Muscle of back (tissue), 11 donors: Measurements from ENCODE around the gene SEMA5A. TPM values are rescaled to one million over a fixed set of nuclear protein-coding genes. Genes with fewer than 3 reads are reported as not detected.
"Not testable (repeated sequence)": the region's sequence is repeated elsewhere in the genome, so short reads cannot be mapped to it uniquely, and the experiment has no call there.

Source experiments
- DNase-seq, 3 donors: peaks; one replicate each; pipeline versions ENCODE4 v3.0.0 to v3.0.0-alpha.2; 2013
- polyA plus RNA-seq, 10 donors: library from polyadenylated mRNA; unstranded; fragments of 120-200 nt; gene quantifications; one replicate each; pipeline ENCODE4 v1.2.1, GENCODE V29; 2013; ENCODE audit not compliant: insufficient read length in 10 of 10

Gene SEMA5A
- polyA plus RNA-seq, 10 donors, result 27.6 to 43.9 (median 34.1) TPM

GRCh38 chr5:9408964-9409363, 136.9 kb downstream of the SEMA5A start:
- no peak for DNase-seq

GRCh38 chr5:9405196-9405754, 140.6 kb downstream of the SEMA5A start:
- DNase-seq, result no peak

DNA sequence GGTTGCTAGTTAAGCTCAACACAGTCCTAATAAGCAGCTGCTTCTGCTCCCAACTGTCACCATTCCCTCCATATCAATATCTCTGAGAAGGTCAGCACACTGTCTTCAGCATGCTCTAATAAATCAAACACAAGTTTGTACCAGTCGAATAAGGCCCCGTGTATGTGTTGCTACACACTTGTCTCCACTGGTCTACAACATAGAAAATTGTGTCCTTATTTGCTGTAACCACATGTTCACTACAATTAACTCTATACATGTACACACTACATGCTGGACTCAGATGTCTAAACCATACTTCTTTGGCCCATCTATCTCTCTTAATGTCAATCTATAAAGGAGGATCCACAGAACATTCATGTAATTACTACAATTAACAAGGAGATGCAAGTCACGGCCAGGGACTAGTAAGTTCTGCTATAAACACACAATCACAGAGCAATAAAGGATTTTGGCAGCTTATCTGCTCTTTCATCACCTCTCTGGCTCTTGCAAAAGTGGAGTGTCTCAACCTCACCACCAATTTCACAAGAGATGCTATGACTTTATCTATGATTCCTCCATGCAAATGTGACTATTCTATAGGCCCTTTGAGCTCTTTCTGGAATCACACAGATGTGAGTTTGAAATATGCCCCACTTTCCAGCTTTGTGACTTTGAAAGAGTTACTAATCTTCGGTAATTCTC, 143.9 kb downstream of the SEMA5A start:
- no peak for DNase-seq

GRCh38 chr5:9399783-9400182, 146.1 kb downstream of the SEMA5A start:
- not testable (repeated sequence) for DNase-seq

- DNase-seq, result no peak
These were observed 146.8 kb downstream of the SEMA5A start for GRCh38 chr5:9399094-9399493.

GRCh38 chr5:9398227-9398626, 147.6 kb downstream of the SEMA5A start:
- DNase-seq, result no peak

- DNase-seq, result no peak
These were observed 149.5 kb downstream of the SEMA5A start for GRCh38 chr5:9396285-9396770.

GRCh38 chr5:9395706-9396105, 150.2 kb downstream of the SEMA5A start:
- no peak for DNase-seq

DNA sequence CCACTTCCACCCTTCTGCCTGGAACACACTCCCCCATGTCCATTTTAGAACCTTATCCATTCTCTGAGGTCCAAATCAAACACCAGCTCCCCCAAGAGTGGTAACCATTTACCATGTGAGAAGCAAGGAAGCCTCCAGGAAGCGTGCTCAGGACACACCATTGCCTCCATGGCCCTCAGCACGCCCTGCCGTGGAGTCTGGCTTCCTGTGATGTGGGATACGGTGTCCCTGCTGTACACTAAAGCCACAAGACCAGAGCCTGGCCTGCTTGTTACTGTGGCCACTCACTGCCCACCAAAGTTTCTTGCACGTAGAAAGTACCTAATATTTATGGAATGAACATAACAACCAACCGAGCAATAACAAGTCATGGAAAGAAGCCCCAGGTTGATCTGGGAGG, 151.7 kb downstream of the SEMA5A start:
- no peak for DNase-seq

GRCh38 chr5:9392625-9393024, 153.2 kb downstream of the SEMA5A start:
- DNase-seq, result no peak

DNA sequence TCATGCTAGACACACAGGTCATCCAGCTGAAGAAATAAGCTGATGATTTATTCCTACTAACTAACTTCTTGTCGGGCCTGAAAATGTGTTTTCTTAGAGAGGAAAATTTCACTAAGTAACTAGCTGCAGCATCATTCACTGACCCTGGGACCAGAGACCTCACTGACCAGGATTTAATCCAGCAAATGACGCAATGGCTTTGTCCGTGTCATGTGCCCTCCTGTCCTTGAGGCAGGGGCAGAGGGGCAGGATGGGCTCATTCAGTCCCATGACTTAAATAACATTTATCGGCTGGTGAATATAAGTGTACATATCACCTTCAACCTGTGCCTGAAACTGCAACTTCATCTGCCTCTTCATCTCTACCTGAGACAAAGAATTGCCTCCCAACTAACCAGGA, 154.8 kb downstream of the SEMA5A start:
- DNase-seq, result no peak

DNA sequence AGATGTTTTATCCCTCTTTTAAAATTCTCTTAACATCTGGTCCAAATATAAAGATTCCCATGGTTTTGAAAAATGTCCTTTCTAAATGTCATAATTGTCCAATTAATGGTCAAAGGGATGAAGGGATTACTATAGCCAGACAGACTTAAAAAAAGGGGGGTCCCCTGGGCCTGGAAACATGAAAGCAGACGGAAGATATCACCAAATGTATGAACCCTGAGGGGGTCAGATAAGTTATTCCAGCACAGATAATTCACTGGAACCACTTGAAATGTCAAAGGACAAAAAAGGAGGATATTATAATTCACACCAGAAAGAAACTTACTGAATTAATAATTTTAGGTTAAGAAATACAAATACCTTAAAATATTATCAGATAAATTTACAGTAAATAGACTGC, 155.8 kb downstream of the SEMA5A start:
- DNase-seq, result no peak

DNA sequence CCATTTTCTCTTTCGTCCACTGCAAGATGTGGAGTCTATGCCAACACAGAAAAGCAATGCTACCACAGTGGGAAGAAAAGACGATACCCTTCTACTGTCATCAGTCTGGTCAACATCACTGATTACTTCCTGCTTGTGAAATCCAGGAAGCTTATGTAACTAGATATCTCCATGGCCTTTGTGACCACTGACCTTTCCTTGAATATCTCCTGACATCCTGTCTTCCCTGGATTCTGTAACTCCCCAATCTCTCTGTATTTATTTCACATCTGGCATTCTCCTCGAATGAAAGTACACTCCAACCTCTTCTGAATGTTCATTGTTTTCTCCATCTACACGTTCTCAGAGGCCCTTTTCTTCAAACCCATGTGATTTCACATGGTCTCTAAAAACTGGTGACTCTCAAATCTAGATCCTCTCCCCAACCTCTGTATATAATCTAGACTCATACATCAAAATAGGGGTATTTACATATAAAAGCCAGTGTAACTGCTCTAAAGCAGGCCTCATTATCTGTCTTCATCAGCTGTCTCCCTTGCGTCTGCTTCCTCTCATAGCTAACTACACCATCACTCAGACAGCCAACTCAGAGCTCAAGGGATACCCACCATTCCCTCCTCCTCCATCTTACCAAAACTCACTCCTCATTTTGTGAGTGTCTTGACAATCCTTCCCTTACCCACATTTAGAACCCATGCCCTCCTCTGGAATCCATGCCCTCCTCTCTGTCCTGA, 156.8 kb downstream of the SEMA5A start:
- no peak for DNase-seq

GRCh38 chr5:9387879-9388278, 158.0 kb downstream of the SEMA5A start:
- no peak for DNase-seq

GRCh38 chr5:9386945-9387344, 158.9 kb downstream of the SEMA5A start:
- DNase-seq, result no peak

- no peak for DNase-seq
These were observed 163.4 kb downstream of the SEMA5A start for GRCh38 chr5:9382522-9382921.

DNA sequence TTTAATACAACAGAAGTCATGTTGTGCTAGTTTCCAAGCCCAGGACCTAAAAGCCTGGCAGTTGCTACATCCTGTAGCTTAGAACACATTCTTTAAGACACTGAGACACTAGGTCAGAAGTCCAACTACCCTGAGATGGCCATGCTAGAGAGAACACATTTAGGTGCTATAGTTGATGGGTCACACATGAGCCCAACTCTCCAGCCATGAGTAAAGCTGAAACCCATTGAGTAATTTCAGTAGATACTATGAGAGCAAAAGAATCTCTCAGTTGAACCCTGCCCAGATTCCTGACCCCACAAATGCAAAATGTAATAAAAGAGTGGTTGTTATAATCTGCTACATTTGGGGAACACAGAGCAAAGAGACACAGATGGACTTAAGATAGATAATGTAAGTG, 164.4 kb downstream of the SEMA5A start:
- no peak for DNase-seq

DNA sequence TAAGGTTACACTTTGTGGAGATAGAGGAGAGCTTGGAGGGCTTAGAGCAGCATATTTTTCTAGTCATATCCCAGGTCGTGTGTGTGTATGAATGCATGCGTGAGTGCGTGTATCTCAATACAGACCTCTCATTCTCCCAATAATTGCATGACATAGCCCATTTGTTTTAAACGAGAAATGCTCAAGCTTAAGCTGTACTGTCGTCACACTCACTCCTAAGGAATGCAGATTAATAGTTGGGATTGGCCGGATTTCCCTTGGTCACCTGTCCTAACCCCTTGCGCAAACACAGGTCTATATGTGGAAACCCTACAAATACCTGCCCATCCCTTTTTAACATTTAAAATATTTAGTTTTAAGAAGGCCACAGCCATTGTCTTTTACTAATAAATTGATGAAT, 165.8 kb downstream of the SEMA5A start:
- no peak for DNase-seq

DNA sequence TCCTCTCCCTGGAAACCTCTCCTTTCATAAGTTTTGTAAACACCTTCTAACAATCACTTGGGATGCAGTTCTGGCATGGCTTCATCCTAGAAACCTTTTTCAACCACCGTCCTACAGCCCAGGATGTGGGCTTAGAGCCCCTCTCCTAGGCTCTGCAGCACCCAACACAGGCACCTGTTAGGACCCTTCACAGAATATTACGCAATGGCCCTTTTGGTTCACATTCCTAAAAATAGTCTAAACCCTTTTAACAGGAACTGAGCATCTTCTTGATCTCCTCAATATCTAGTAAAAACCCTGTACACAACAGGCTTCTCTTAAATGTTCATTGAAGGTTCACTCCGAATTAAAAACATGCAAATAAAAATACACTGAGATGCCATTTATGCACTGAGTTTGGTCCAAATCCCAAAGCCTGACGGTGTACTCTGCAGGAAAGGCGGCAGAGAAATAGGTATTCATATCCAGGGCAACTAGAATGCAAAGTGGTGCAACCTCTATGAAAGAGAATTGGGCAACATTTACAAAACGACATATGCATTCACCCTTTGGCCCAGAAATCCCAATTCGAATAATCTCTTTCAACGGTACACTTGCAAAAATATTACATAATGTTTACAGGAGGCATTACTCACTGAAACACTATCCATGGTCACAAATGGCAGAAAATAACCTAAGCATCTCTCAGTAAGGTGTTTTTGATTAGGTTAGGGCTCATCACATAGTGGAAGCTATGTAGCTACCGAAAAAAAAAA, 169.3 kb downstream of the SEMA5A start:
- no peak for DNase-seq

DNA sequence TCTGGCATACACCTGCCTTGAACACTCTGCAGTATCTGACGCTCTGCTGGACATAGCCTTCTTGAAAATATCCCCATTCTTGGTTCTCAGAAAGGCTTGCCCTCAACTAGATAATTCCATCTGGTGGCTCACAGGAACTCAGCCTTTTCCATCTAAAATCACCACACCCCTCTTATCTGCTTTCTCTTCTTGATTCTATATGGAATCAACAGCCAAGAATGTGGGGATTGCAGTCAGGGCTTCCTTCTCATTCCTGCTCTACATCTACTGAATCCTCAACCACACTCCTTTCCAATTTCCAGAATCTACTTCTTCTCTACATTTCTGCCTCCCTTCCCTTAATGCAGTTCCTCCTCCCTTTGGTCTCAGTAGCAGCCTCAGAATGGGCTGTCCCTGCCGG, 170.1 kb downstream of the SEMA5A start:
- no peak for DNase-seq

- DNase-seq, result no peak
These were observed 171.8 kb downstream of the SEMA5A start for GRCh38 chr5:9374025-9374424.

DNA sequence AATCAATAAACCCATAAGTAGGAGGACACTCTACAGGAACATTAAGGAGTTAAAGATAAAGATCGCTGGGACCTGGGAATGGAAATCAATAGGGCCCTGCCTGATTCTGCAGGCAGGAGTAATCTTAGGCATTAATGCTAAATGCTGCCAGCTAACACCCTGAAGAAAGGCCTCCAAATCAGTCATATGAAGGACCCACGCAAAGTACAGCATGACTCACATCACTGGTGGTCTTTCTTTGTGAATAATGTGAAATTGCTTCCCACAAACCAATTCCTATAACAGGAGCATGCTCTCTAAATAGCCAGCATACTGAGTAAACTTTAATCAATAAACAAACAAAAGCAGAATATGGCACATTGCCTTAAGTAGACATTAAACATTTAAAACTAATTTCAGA, 172.3 kb downstream of the SEMA5A start:
- no peak for DNase-seq
